GM21390 (cell line): Measurements from ENCODE around the gene MPV17L2.

Source experiments
- ATAC-seq: cut with Tn5 transposase; IDR thresholded peaks from one replicate; pipeline ENCODE4 v1.9.1; 2021; ENCODE audit not compliant: unreplicated experiment

MPV17L2 gene

DNA sequence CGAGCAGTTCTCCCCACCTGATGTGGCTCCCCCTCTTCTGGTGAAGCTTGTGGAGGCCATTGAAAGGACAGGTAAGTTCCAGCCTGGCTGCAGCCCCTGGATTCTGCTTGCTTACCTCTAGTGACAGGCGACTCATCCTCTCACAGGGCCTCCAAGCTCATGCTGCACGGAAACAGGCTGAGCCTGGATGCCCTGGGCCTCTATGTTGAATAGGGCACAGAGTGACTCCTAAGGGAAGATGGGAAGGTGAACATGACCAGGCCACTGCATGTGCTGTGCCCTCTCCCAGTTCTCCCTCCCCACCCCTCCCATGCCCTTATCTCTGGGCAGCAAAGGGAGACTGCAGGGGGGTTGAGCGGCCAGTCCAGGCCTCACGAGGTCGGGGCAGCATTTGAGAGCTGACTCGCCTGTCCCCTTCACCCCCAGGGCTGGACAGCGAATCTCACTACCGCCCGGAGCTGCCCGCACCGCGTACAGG, 32.5 kb upstream of the MPV17L2 start:
- ATAC-seq: no peak

- peak; percentile 59 for ATAC-seq
Observed at GRCh38 chr19:18160971-18161635, 31.9 kb upstream of the MPV17L2 start.

GRCh38 chr19:18161636-18162002, 31.4 kb upstream of the MPV17L2 start:
- no peak for ATAC-seq

DNA sequence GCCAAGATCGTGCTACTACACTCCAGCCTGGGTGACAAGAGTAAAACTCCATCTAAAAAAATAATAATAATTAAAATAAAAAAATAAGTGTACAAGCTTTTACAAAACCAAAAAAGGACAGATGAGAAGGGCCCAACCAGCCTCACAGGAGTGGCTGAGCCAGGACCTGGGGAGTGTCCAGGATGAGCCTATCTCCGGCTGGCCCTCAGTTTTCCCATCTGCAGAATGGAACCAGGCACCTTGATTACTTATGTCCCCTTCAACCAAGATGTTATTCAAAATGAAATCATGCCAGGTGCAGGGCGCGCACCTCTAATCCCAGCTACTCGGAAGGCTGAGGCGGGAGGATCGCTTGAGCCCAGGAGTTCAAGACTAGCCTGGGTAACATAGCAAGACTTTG, 28.9 kb upstream of the MPV17L2 start:
- no peak for ATAC-seq

- ATAC-seq: no peak
Observed at GRCh38 chr19:18165794-18166544, 27.0 kb upstream of the MPV17L2 start.

- no peak for ATAC-seq
Observed at GRCh38 chr19:18167011-18167410, 26.0 kb upstream of the MPV17L2 start.

- ATAC-seq: no peak
Observed at GRCh38 chr19:18167975-18168645, 24.9 kb upstream of the MPV17L2 start.

GRCh38 chr19:18168673-18169381, 24.2 kb upstream of the MPV17L2 start:
- no peak for ATAC-seq

DNA sequence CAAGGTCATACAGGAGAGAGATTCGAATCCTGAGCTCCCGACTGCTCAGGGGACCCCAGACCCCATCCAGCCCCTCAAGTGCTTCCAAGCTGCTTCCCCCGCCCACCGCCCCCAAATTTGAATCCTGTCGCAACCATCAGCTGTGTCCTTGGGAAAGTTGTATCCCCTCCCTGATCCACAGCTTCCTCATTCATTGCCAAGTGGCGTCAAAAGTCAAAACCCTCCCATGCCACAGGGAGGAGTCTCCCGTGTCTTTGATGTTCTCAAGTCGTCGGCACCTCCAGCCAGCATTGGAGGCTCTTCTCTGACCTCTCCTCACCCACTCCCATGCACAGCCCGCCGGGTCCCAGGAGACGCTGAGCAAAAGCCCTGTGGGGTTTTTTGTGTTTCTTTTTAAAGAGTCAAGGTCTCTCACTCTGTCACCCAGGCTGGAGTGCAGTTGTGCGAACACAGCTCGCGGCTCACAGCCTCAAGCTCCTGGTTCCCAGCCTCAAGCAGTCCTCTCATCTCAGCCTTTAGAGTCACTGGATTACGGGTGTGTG, 22.2 kb upstream of the MPV17L2 start:
- no peak for ATAC-seq

GRCh38 chr19:18171605-18172327, 21.3 kb upstream of the MPV17L2 start:
- ATAC-seq: no peak

GRCh38 chr19:18172331-18173053, 20.5 kb upstream of the MPV17L2 start:
- no peak for ATAC-seq

DNA sequence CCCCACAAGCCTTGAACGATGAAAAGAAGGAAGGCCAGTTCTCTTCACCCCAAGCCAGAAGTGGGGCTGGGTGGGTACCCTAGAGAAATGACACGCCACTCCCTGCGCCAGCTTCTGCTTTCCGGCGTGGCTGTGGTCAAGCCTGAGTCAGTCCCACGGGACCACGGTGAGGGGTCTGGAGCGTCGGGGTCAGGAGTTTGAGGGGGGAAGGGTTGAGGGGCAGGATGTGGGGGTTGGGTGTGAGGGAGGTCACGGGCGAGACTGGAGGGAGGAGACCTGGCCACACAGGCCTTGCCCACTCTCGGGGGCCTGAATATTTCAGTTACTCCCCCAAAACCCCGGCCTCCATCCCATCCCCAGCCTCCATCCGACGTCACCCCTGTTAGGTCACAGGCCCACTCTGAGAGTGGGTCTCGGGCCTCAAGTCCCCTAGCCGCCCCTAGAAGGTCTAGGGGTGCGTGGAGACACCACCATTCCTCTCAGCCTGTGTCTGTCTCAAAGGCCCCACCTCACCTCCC, 19.9 kb upstream of the MPV17L2 start:
- no peak for ATAC-seq

GRCh38 chr19:18173572-18174288, 19.3 kb upstream of the MPV17L2 start, which contains the start of gene IFI30:
IFI30 (plus strand) TSS chr19:18173813; CDS start chr19:18173842, 29 bp downstream.
- peak; percentile 38 for ATAC-seq

- ATAC-seq: no peak
Observed at GRCh38 chr19:18174983-18175382, 18.0 kb upstream of the MPV17L2 start.

- no peak for ATAC-seq
Observed at GRCh38 chr19:18176367-18177310, 16.4 kb upstream of the MPV17L2 start.

DNA sequence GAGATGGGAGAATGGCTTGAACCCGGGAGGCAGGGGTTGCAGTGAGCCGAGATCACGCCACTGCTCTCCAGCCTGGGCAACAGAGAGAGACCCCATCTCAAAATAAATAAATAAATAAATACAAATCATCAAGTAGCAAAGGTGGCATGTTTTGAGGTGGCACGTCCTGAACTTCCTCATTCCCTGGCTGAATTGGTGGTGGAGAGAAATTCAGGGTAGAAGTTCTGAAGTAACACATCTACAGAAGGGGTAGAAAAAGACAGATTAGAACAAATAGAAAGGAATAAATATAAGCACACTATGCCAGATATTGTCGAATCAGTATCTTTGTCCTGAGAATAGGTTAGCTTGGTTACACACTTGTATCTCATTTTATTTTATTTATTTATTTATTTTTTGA, 13.1 kb upstream of the MPV17L2 start:
- ATAC-seq: no peak

- no peak for ATAC-seq
Observed at GRCh38 chr19:18183529-18183928, 9.5 kb upstream of the MPV17L2 start.

DNA sequence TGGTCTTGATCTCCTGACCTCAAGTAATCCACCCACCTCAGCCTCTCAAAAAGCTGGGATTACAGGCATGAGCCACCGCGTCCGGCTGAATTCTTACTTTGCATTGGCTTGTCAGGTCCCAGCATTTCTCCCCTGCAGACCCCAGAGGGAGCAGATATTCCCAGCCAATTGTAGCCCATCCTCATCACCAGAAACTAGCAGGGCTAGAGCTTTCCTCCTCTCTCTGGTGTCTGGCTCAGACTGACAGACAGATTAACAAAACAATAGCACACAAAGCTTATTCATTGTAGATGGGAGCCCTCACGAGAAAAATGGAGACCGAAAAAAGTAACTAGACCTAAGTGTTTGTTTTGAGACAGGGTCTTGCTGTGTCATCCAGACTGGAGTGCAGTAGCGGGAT, 7.5 kb upstream of the MPV17L2 start:
- no peak for ATAC-seq
